GM10266 (cell line): ENCODE measurements around the gene SEC24D.
A peak's percentile ranks its signal among the peaks of the same experiment; 100 is the strongest.

Experiments used
- DNase-seq: peaks from one replicate; pipeline ENCODE4 v3.0.0; 2012; ENCODE audit errors: extremely low spot score
- TF ChIP-seq, protein P1 (sequence below): IDR thresholded peaks from 2 replicates; pipeline ENCODE4 v1.5.1; 2012; ENCODE audit warnings: mild to moderate bottlenecking, low read depth; ENCODE audit not compliant: control insufficient read depth, insufficient read depth; ENCODE audit errors: missing control alignments

Gene SEC24D

GRCh38 chr4:118772081-118772766 is 63.7 kb downstream of the SEC24D start:
- TF ChIP-seq, protein P1, sequence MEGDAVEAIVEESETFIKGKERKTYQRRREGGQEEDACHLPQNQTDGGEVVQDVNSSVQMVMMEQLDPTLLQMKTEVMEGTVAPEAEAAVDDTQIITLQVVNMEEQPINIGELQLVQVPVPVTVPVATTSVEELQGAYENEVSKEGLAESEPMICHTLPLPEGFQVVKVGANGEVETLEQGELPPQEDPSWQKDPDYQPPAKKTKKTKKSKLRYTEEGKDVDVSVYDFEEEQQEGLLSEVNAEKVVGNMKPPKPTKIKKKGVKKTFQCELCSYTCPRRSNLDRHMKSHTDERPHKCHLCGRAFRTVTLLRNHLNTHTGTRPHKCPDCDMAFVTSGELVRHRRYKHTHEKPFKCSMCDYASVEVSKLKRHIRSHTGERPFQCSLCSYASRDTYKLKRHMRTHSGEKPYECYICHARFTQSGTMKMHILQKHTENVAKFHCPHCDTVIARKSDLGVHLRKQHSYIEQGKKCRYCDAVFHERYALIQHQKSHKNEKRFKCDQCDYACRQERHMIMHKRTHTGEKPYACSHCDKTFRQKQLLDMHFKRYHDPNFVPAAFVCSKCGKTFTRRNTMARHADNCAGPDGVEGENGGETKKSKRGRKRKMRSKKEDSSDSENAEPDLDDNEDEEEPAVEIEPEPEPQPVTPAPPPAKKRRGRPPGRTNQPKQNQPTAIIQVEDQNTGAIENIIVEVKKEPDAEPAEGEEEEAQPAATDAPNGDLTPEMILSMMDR: peak; percentile 63
- DNase-seq: peak; percentile 32

DNA sequence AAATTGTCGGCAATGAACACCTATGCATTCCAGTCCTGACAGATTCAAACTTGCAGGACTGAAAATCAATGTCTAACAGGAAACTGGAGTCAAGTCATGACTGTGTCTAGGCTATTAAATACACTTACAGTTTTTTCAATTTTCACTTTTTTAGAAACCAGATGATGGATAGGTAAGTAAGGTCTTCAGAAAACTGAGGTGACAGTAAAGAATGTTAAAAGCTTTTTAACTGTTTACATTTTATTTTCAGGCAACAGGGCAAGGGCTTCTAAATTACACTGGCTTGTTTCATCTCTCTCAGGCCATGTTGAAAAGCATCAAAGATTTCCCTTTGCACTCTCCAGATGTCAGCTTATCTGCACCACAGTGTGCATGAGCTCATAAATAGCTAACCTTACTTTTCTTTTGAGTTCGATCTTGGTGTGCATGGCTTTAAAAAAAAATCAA is 65.2 kb downstream of the SEC24D start:
- DNase-seq: no peak
- TF ChIP-seq, protein P1: no peak

DNA sequence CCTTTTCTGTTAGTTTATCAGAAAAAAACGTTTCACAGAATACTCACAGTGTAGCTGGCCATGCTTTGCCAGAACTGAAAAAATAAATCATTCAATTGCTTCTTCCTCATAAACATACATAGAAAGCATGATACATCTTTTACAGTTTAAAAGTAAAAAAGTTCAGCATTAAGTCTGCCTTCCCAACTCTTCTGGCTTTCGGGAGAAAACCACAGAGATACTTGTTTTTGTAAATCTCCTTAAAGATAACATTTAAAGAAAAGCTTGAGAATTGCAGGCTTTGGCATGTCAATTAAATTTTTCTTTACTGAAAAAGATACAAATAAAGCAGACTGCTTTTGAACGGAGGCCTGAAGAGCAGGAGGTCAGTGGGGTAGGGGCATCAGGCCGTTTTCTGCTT is 66.8 kb downstream of the SEC24D start:
- TF ChIP-seq, protein P1: no peak
- no peak for DNase-seq

DNA sequence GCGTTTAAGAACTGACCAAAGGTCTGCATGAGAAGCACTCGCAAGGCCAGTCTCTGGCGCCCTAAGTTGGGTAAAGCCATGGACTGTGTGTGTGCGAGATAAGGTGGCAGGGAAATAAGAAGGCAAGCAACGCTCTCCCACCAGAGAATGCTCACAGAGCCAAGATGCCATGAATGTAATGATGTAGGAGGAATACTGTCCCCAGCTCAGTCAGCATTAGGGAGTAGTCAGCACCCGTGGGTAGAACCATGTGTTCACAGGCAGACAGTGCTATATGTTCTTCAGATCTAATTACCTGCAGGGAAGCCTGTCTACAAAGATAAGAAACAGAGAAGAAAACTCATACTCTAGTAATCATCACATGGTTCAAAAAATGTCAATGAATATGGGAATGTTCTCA is 68.8 kb downstream of the SEC24D start:
- DNase-seq: no peak
- TF ChIP-seq, protein P1: no peak

- no peak for DNase-seq
- TF ChIP-seq, protein P1: no peak
Observed at GRCh38 chr4:118765399-118765798, 70.5 kb downstream of the SEC24D start.

GRCh38 chr4:118762730-118763477 is 73.0 kb downstream of the SEC24D start:
- DNase-seq: no peak
- TF ChIP-seq, protein P1: no peak

DNA sequence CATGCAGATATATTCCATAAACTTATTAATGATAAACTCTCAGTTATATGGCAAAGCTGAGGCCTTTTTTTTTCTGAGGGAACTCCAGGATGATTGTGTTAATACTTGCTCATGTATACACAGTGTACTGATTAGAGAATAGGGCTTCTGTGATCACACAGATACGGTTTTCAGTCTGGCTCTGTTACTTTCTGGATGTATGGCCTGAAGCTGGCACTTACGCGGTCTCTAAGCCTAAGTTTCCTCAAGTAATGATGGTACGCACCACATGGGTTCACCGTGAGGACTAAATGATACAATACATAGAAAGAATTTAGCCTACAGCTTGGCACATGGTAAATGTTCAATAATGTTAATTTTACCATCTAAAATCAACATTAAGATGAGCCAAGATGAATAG is 73.8 kb downstream of the SEC24D start:
- no peak for DNase-seq
- TF ChIP-seq, protein P1: no peak
